A549 (cell line): ENCODE data around the gene SLC9C2.

Experiments
- CHD4 ChIP-seq: fragments of 200-600 bp; sonication (generic); IDR thresholded peaks from 2 replicates; pipeline ENCODE4 v1.6.1; 2016; ENCODE audit warnings: antibody characterized with exemption, mild to moderate bottlenecking, borderline replicate concordance
- CTCF ChIP-seq: fragments of >200 bp; sonication (Bioruptor Twin); formaldehyde crosslinking; IDR thresholded peaks from 3 replicates; pipeline ENCODE4 v1.5.1; 2016
- EHMT2 ChIP-seq: fragments of 200-600 bp; sonication (generic); IDR thresholded peaks from 2 replicates; pipeline ENCODE4 v1.6.1; 2016; ENCODE audit warnings: antibody characterized with exemption, low read depth, mild to moderate bottlenecking, moderate library complexity
- EP300 ChIP-seq, 2 experiments: fragments of >200 bp; sonication (Bioruptor Twin); formaldehyde crosslinking; IDR thresholded peaks; 2 replicates in 1 of 2; 3 replicates in 1 of 2; pipeline ENCODE4 v1.6.1; 2016 to 2017
- FOSB ChIP-seq: fragments of 250-450 bp; sonication (Bioruptor Pico); IDR thresholded peaks from 2 replicates; pipeline ENCODE4 v1.5.0; 2020; ENCODE audit warnings: mild to moderate bottlenecking, moderate library complexity
- FOSL2 ChIP-seq, 2 experiments: fragments of 450-650 bp in 1 of 2; fragments of >200 bp in 1 of 2; sonication (Bioruptor Twin) in 1 of 2; formaldehyde crosslinking; IDR thresholded peaks; 2 replicates each; pipeline versions ENCODE4 v1.5.0 to v1.6.1; 2016 to 2020; ENCODE audit warnings: mild to moderate bottlenecking in 1 of 2, moderate library complexity in 1 of 2
- JUN ChIP-seq, 2 experiments: fragments of >200 bp; sonication (Bioruptor Twin); formaldehyde crosslinking; IDR thresholded peaks; 2 replicates in 1 of 2; 3 replicates in 1 of 2; pipeline ENCODE4 v1.6.1; 2016 to 2017
- POLR2A ChIP-seq: IDR thresholded peaks from 2 replicates; pipeline ENCODE4 v1.6.1; 2012; ENCODE audit warnings: mild to moderate bottlenecking, low read length
- RAD21 ChIP-seq, 2 experiments: fragments of >200 bp in 1 of 2; sonication (Bioruptor Twin) in 1 of 2; formaldehyde crosslinking in 1 of 2; IDR thresholded peaks in 1 of 2; conservative IDR thresholded peaks in 1 of 2; 2 replicates in 1 of 2; 3 replicates in 1 of 2; pipeline ENCODE4 v1.6.1; 2012 to 2018; ENCODE audit warnings: inconsistent platforms in 1 of 2
- REST ChIP-seq: fragments of 200-600 bp; sonication (generic); IDR thresholded peaks from 2 replicates; pipeline ENCODE4 v1.6.1; 2016; ENCODE audit warnings: antibody characterized with exemption, mild to moderate bottlenecking, moderate library complexity
- ZNF302 ChIP-seq: fragments of 250-450 bp; sonication (Bioruptor Pico); IDR thresholded peaks from 2 replicates; pipeline ENCODE4 v1.9.0; 2021; ENCODE audit warnings: inconsistent platforms, mild to moderate bottlenecking, moderate library complexity
- TF ChIP-seq, protein P1 (sequence below): IDR thresholded peaks from 2 replicates; pipeline ENCODE4 v1.6.1; 2012

DNA sequence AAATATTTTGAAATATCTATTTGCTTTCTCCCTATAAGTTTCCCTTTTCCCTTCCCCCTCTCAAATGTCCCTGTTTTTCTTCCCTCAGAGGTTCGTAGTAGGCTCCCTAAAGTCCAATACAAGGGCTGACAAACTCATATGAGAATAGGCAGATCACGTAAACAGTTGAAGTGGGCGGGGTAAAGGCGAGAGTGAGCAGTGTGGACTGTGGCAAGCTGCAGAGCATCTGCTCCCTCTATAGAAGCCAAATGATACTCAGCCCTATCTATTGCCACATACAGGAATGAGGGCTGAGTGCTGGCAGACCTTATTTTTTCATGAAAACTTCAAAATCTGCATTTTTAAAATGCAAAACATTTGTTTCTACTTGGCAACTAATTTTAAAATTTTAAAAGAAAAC lies 99.5 kb downstream of the SLC9C2 start:
- no peak for TF ChIP-seq ZNF302 (CRISPR knock-in tag)
- no peak for TF ChIP-seq CTCF
- TF ChIP-seq EHMT2: no peak
- TF ChIP-seq REST: no peak
- TF ChIP-seq FOSL2 (IDR thresholded peaks at IDR 0.05): no peak
- TF ChIP-seq FOSL2 (CRISPR knock-in tag; IDR thresholded peaks at IDR 0.05): no peak
- no peak for TF ChIP-seq RAD21 (conservative IDR thresholded peaks at IDR 0.05 in 1 of 2, IDR thresholded peaks at IDR 0.05 in 1 of 2)
- TF ChIP-seq POLR2A: no peak
- no peak for TF ChIP-seq CHD4
- TF ChIP-seq FOSB: no peak
- no peak for TF ChIP-seq JUN (IDR thresholded peaks at IDR 0.05)
- no peak for TF ChIP-seq EP300 (IDR thresholded peaks at IDR 0.05)
- TF ChIP-seq, protein P1, sequence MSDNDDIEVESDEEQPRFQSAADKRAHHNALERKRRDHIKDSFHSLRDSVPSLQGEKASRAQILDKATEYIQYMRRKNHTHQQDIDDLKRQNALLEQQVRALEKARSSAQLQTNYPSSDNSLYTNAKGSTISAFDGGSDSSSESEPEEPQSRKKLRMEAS: no peak
